H1 (cell line): ENCODE data around the gene NOL4L. TPM values are rescaled to one million over a fixed set of nuclear protein-coding genes. Genes with fewer than 3 reads are reported as not detected.
A peak's percentile ranks its signal among the peaks of the same experiment; 100 is the strongest.

Experiments used
- KDM4A ChIP-seq: IDR thresholded peaks from one replicate; pipeline ENCODE4 v1.7.1; 2012; ENCODE audit warnings: low read depth, mild to moderate bottlenecking, moderate library complexity, low read length, inconsistent platforms; ENCODE audit not compliant: severe bottlenecking
- RNF2 ChIP-seq: fragments of 200-900, 300-1000 bp; sonication (generic); IDR thresholded peaks from 2 replicates; pipeline ENCODE4 v1.7.1; 2016; ENCODE audit warnings: borderline replicate concordance, low read depth, mild to moderate bottlenecking, antibody characterized with exemption, low read length; ENCODE audit not compliant: poor library complexity, severe bottlenecking; ENCODE audit errors: missing control alignments
- SIN3A ChIP-seq, 2 experiments: IDR thresholded peaks in 1 of 2; conservative IDR thresholded peaks in 1 of 2; 2 replicates each; pipeline ENCODE4 v1.6.1; 2011 to 2012; ENCODE audit warnings: low read length in 2 of 2, improper control_type of control experiment in 1 of 2, low read depth in 1 of 2, mild to moderate bottlenecking in 1 of 2
- SIRT6 ChIP-seq: IDR thresholded peaks from one replicate; pipeline ENCODE4 v1.7.1; 2012; ENCODE audit warnings: low read length, inconsistent platforms
- SUZ12 ChIP-seq: fragments of 200-600 bp; sonication (generic); IDR thresholded peaks from 2 replicates; pipeline ENCODE4 v1.6.1; 2012; ENCODE audit warnings: mild to moderate bottlenecking, inconsistent platforms, low read length, moderate library complexity, mixed read lengths
- USF2 ChIP-seq: IDR thresholded peaks from 2 replicates; pipeline ENCODE4 v1.6.1; 2011; ENCODE audit warnings: low read length, improper control_type of control experiment
- polyA plus RNA-seq, 7 experiments: library from polyadenylated mRNA; depleted of rRNA in 3 of 7; stranded (reverse) in 5 of 7; unstranded in 2 of 7; fragments of >200 nt in 5 of 7; fragments of 200-250 nt in 2 of 7; gene quantifications; 1 replicate in 5 of 7; 2 replicates in 1 of 7; 4 replicates in 1 of 7; pipeline versions ENCODE4 v1.2.1 to v1.2.3, GENCODE V29; 2011 to 2013; ENCODE audit warnings: missing spikeins in 2 of 7, mixed read lengths in 2 of 7
- total RNA-seq: library from RNA; stranded (reverse); fragmentation: NEBNext Ultra II Directional; extraction: Animal tissue kit (Norgen Biotek cat#: 25700); gene quantifications from 2 replicates; pipeline ENCODE4 v1.2.1, GENCODE V29; 2021

Gene NOL4L
- total and polyA plus RNA-seq, 2 of the 8 experiments (the other 6 are each of a cell fraction or from before 2014, with no cell fraction given), result 15.3 to 23.7 TPM

- TF ChIP-seq USF2 (no peak), RNF2 (no peak), KDM4A (peak; percentile 71), SIN3A (conservative IDR thresholded peaks at IDR 0.05 in 1 of 2, IDR thresholded peaks at IDR 0.05 in 1 of 2; ENCODE audit: low read depth in 1 of 2, low read length in 2 of 2) (0 out of 4 replicates have a peak, but pooled peaks of 1 of the 2 experiments have one; percentile 25), SIRT6 (no peak), SUZ12 (peak; percentile 26; the same call in 1 of the 2 replicates)
Measured at GRCh38 chr20:32582659-32583580, 2.2 kb downstream of the NOL4L start (continued).
